ENCODE measurements around the gene NFATC1.

Gene NFATC1

GRCh38 chr18:79427368-79428225, 31.9 kb downstream of the NFATC1 start:
- TF ChIP-seq CTCF (IDR thresholded peaks at IDR 0.05; ENCODE audit: borderline replicate concordance, control extremely low read depth, extremely low read depth, insufficient read depth, missing control alignments) = no peak
- no peak for DNase-seq (ENCODE audit: low spot score)
- in situ Hi-C loops (cut with MboI; ENCODE audit: low sequenced_read_pairs, unreplicated experiment) = no loop called here

GRCh38 chr18:79428287-79428686, 32.6 kb downstream of the NFATC1 start:
- in situ Hi-C loops (cut with MboI; ENCODE audit: low sequenced_read_pairs, unreplicated experiment) = no loop called here
- no peak for TF ChIP-seq CTCF (IDR thresholded peaks at IDR 0.05; ENCODE audit: borderline replicate concordance, control extremely low read depth, extremely low read depth, insufficient read depth, missing control alignments)
- DNase-seq (ENCODE audit: low spot score) = no peak

- no peak for TF ChIP-seq CTCF (IDR thresholded peaks at IDR 0.05; ENCODE audit: borderline replicate concordance, control extremely low read depth, extremely low read depth, insufficient read depth, missing control alignments)
- in situ Hi-C loops (cut with MboI; ENCODE audit: low sequenced_read_pairs, unreplicated experiment) = no loop called here
- no peak for DNase-seq (ENCODE audit: low spot score)
Measured at GRCh38 chr18:79429381-79429780, 33.7 kb downstream of the NFATC1 start.

GRCh38 chr18:79429785-79430281, 34.1 kb downstream of the NFATC1 start:
- TF ChIP-seq CTCF (IDR thresholded peaks at IDR 0.05; ENCODE audit: borderline replicate concordance, control extremely low read depth, extremely low read depth, insufficient read depth, missing control alignments) = no peak
- in situ Hi-C loops (cut with MboI; ENCODE audit: low sequenced_read_pairs, unreplicated experiment) = no loop called here
- no peak for DNase-seq (ENCODE audit: low spot score)

- TF ChIP-seq CTCF (IDR thresholded peaks at IDR 0.05; ENCODE audit: borderline replicate concordance, control extremely low read depth, extremely low read depth, insufficient read depth, missing control alignments) = no peak
- DNase-seq (ENCODE audit: low spot score) = no peak
- in situ Hi-C loops (cut with MboI; ENCODE audit: low sequenced_read_pairs, unreplicated experiment) = no loop called here
Measured at GRCh38 chr18:79432376-79433120, 36.8 kb downstream of the NFATC1 start.

GRCh38 chr18:79433431-79433830, 37.7 kb downstream of the NFATC1 start:
- DNase-seq (ENCODE audit: low spot score) = no peak
- in situ Hi-C loops (cut with MboI; ENCODE audit: low sequenced_read_pairs, unreplicated experiment) = no loop called here
- no peak for TF ChIP-seq CTCF (IDR thresholded peaks at IDR 0.05; ENCODE audit: borderline replicate concordance, control extremely low read depth, extremely low read depth, insufficient read depth, missing control alignments)

Measured in GM13976 (cell line).